Cardiac fibroblast (primary cell): ENCODE results near the gene PDGFB.

Experiments used
- DNase-seq, 2 donors: peaks; one replicate each; pipeline versions ENCODE4 v3.0.0 to v3.0.0-alpha.2; 2010; ENCODE audit warnings: low read depth in 2 of 2
- H3K4me3 ChIP-seq, 2 donors: replicated peaks in 1 of 2; 1 replicate in 1 of 2; 2 replicates in 1 of 2; pipeline ENCODE4 v1.5.1; 2011; ENCODE audit warnings: low read depth in 2 of 2, low read length in 2 of 2, mild to moderate bottlenecking in 2 of 2, moderate library complexity in 1 of 2
- CTCF ChIP-seq: IDR thresholded peaks from one replicate; pipeline ENCODE4 v1.5.1; 2011; ENCODE audit warnings: low read depth, mild to moderate bottlenecking, low read length, inconsistent platforms

The PDGFB gene

GRCh38 chr22:39289975-39290720 lies 45.4 kb upstream of the PDGFB start:
- no peak for DNase-seq
- H3K4me3 ChIP-seq = no peak overlapping the region
- no peak for TF ChIP-seq CTCF

GRCh38 chr22:39289533-39289932 lies 44.8 kb upstream of the PDGFB start:
- TF ChIP-seq CTCF = no peak
- no peak for DNase-seq
- H3K4me3 ChIP-seq = no peak overlapping the region

GRCh38 chr22:39288135-39288898 lies 43.5 kb upstream of the PDGFB start:
- no peak for DNase-seq
- H3K4me3 ChIP-seq = no peak overlapping the region
- no peak for TF ChIP-seq CTCF

GRCh38 chr22:39287076-39287725 lies 42.4 kb upstream of the PDGFB start:
- no peak for DNase-seq
- no peak for TF ChIP-seq CTCF
- H3K4me3 ChIP-seq = no peak overlapping the region

GRCh38 chr22:39284983-39285382 lies 40.2 kb upstream of the PDGFB start:
- no peak for TF ChIP-seq CTCF
- DNase-seq = no peak
- H3K4me3 ChIP-seq = no peak overlapping the region

- H3K4me3 ChIP-seq = no peak overlapping the region
- DNase-seq = no peak
- no peak for TF ChIP-seq CTCF
These were observed 39.6 kb upstream of the PDGFB start for GRCh38 chr22:39284142-39284980.
